Stimulated activated CD8-positive, alpha-beta memory T cell treated with anti-CD3 and anti-CD28 coated beads, Interleukin-2, amount 100 ng/mL, for 1 hour (primary cell): ENCODE results near the gene ABHD17B.
A peak's percentile ranks its signal among the peaks of the same experiment; 100 is the strongest.

Experiments
- DNase-seq, 2 donors: peaks; one replicate each; pipeline ENCODE4 v3.0.0-alpha.2; 2020; ENCODE audit warnings: low read depth in 2 of 2

ABHD17B gene

GRCh38 chr9:71821405-71821804 lies 89.6 kb downstream of the ABHD17B start:
- no peak for DNase-seq

GRCh38 chr9:71820403-71820921 lies 90.5 kb downstream of the ABHD17B start:
- DNase-seq = no peak

- peak; percentile 7 to 26 for DNase-seq
These were observed 91.8 kb downstream of the ABHD17B start for GRCh38 chr9:71819115-71819739.

- DNase-seq = no peak
These were observed 94.0 kb downstream of the ABHD17B start for GRCh38 chr9:71816916-71817451.
